ENCODE measurements around the gene PRSS21.

The PRSS21 gene

DNA sequence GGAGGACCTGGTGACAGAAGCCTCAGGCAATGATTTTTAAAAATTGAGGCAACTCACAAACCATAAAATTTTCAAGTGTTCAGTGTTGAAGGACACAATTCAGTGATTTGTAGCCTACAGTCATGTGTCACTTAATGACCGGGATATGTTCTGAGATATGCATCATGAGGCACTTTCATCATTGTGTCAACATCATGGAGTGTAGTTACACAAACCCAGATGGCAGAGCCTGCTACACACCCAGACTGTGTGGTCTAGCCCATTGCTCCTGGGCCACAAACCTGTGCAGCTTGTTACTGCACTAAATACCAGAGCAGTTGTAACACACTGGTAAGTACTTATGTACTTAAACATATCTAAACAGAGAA, 17.2 kb upstream of the PRSS21 start:
- no peak overlapping the region for H3K27ac ChIP-seq
- no peak for TF ChIP-seq ZFX (IDR thresholded peaks at IDR 0.05)
- TF ChIP-seq, protein P1, sequence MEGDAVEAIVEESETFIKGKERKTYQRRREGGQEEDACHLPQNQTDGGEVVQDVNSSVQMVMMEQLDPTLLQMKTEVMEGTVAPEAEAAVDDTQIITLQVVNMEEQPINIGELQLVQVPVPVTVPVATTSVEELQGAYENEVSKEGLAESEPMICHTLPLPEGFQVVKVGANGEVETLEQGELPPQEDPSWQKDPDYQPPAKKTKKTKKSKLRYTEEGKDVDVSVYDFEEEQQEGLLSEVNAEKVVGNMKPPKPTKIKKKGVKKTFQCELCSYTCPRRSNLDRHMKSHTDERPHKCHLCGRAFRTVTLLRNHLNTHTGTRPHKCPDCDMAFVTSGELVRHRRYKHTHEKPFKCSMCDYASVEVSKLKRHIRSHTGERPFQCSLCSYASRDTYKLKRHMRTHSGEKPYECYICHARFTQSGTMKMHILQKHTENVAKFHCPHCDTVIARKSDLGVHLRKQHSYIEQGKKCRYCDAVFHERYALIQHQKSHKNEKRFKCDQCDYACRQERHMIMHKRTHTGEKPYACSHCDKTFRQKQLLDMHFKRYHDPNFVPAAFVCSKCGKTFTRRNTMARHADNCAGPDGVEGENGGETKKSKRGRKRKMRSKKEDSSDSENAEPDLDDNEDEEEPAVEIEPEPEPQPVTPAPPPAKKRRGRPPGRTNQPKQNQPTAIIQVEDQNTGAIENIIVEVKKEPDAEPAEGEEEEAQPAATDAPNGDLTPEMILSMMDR (conservative IDR thresholded peaks at IDR 0.05), result no peak

DNA sequence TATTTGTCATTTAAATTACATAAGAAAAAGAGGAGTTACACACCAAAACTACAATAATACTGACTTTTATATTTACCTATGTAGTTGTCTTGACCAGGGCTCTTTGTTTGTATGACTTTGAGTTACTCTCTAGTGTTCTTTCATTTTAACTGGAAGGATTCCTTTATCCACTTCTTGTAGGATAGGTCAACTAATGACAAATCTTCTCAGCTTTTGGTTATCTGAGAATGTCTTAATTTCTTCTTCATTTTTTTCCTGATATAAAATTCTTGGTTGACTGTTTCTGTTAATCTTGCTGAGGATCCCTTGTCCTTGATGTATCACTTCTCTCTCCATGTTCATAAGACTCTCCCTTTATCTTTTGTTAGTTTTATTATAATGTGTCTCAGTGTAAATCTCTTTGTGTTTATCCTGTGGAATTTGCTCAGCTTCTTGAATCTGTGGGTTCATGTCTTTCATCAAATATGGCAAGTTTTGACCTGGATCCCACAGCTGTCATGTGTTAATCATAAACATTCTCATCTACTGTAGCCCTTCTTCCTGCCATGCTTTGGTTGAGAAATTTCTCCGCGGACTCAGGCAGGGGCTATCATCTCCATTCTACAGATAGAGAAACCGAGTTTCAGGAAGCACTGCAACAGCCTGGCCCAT, 13.4 kb upstream of the PRSS21 start:
- H3K27ac ChIP-seq, result no peak overlapping the region
- TF ChIP-seq, protein P1 (conservative IDR thresholded peaks at IDR 0.05), result no peak
- no peak for TF ChIP-seq ZFX (IDR thresholded peaks at IDR 0.05)

DNA sequence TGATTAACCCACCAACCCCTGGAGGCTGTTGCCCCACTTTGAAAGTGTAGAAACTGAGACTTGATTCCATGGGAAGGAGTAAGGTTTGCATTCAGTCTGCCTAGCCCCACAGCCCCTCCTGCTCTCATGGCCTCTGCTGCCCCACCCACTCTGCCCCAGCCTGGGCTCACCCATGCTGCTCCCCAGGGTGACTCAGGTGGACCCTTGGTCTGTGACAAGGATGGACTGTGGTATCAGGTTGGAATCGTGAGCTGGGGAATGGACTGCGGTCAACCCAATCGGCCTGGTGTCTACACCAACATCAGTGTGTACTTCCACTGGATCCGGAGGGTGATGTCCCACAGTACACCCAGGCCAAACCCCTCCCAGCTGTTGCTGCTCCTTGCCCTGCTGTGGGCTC, 12.3 kb upstream of the PRSS21 start:
- no peak overlapping the region for H3K27ac ChIP-seq
- TF ChIP-seq, protein P1 (conservative IDR thresholded peaks at IDR 0.05), result no peak
- no peak for TF ChIP-seq ZFX (IDR thresholded peaks at IDR 0.05)

DNA sequence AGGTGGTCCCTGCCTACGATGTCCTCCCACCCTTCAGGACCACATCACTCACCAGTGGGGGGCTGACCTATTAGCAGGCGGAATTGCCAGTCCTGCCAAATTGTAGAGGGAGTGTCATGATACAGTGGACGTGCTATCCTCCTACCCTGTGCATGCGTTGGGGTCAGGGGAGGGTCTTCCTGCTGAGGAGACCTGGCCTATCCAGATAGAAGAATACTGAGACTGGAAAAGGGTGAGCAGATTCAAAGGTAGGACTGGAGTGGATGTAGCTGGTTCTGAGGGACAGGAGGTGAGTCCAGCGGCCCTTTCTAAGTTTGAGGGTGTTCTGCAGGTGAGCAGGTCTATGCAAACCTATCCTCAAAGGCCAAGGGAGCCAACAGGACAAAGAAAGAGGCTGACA, 10.8 kb upstream of the PRSS21 start:
- no peak overlapping the region for H3K27ac ChIP-seq
- no peak for TF ChIP-seq ZFX (IDR thresholded peaks at IDR 0.05)
- TF ChIP-seq, protein P1 (conservative IDR thresholded peaks at IDR 0.05), result no peak

DNA sequence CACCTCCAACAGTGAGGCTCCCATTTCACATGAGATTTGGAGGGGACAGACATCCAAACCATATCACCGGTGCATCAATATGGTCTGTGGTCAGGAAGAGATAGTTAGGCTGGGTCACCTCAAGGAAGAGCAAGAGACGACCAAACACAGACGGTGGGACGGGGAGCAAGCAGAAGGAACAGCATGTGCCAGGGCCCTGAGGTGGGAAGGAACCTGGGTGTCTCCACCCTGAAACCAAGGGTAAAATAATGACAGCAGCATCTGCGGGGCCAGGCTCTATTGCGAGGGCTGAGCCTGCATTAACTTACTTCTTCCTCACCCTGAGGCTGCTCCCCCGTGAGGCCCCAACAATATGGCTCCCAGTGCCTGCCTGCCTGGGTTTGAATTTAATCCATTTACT, 8.9 kb upstream of the PRSS21 start:
- TF ChIP-seq, protein P1 (conservative IDR thresholded peaks at IDR 0.05), result no peak
- no peak for TF ChIP-seq ZFX (IDR thresholded peaks at IDR 0.05)

DNA sequence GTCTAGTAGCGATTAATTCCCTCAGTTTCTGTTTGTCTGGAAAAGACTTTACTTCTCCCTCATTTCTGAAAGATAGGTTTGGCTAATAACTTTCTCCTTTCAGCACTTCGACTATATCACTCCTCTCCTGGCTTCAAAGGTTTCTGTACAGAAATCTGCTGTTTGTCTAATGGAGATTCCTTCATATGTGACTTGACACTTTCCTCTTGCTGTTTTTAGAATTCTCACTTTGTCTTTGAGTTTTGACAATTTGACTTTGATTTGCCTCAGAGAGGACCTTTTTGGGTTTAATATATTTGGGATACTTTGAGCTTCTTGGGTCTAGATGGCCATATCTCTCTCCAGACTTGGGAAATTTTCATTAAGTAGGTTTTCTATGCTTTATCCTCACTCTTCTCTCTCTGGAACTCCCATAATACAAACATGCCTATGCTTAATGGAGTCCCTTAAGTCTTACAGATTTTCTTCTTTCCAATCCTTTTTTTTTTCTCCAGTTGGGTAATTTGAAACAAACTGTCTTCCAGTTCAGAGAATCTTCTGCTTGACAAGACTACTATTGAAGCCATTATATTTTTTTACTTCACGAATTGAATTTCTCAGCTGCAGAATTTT, 7.8 kb upstream of the PRSS21 start:
- TF ChIP-seq, protein P1 (conservative IDR thresholded peaks at IDR 0.05), result no peak
- no peak for TF ChIP-seq ZFX (IDR thresholded peaks at IDR 0.05)
- H3K27ac ChIP-seq, result no peak overlapping the region

More for the DNA sequence above, 8.9 kb upstream of the PRSS21 start:
- H3K27ac ChIP-seq, result no peak overlapping the region

DNA sequence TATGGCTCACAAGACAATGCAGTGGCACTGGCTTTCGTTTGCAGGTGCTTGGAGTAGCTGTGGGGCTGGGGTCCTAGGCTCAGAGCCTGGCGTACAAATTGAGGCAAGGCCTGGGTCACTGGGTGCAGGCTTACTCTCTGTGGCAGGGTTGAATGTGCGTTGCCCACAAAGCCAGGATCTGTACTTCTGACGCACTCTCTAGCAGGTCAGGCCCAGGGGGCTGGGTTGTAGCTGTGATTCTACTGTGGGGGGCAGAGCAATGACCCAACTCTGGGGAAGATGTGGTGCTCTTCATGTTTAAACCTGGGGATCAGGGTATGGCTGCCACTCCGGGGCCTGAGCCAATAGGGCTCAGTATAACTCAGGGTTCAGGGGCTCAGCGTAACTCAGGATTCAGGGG, 6.4 kb upstream of the PRSS21 start:
- TF ChIP-seq, protein P1 (conservative IDR thresholded peaks at IDR 0.05), result no peak
- TF ChIP-seq ZFX (IDR thresholded peaks at IDR 0.05), result no peak
- no peak overlapping the region for H3K27ac ChIP-seq
